Frontal cortex (tissue), 4 donors: Measurements from ENCODE around the gene GOLIM4. TPM values are rescaled to one million over a fixed set of nuclear protein-coding genes. Genes with fewer than 3 reads are reported as not detected.

ENCODE experiments used
- DNase-seq, 2 donors: peaks; one replicate each; pipeline ENCODE4 v3.0.0; 2012; ENCODE audit warnings: low spot score in 2 of 2
- FAIRE-seq: peaks from 2 replicates; lab custom pipeline; 2012; peaks lifted over from hg19 to GRCh38; lab: Jason Lieb, UNC
- total RNA-seq: library from RNA; depleted of rRNA; stranded (reverse); fragments of >200 nt; gene quantifications from one replicate; pipeline ENCODE4 v1.2.3, GENCODE V29; 2014
- donor health status: control.
- donor health status: control.
- donor health status: control.

The GOLIM4 gene
- total RNA-seq, 1 donor from 2014 or later, result 17.5 TPM

DNA sequence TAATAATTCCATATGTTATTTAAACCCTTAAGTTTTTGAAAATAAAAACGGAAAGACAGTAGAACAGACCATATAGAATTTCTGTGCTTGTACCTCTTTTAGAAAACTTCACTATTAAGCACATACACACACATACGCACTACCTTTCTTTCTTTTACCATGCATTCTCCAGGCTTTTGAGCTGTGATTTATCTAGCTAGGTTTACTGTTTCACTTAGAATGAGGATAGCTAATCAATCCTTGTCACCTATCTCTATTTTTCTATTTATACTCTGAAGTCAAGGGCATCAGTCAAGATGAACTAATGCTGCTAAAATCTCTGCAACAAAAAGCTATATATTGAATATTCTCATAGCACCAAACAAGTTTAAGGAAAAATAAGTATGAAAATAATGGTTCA, 43.2 kb downstream of the GOLIM4 start:
- no peak for FAIRE-seq
- DNase-seq, result no peak

DNA sequence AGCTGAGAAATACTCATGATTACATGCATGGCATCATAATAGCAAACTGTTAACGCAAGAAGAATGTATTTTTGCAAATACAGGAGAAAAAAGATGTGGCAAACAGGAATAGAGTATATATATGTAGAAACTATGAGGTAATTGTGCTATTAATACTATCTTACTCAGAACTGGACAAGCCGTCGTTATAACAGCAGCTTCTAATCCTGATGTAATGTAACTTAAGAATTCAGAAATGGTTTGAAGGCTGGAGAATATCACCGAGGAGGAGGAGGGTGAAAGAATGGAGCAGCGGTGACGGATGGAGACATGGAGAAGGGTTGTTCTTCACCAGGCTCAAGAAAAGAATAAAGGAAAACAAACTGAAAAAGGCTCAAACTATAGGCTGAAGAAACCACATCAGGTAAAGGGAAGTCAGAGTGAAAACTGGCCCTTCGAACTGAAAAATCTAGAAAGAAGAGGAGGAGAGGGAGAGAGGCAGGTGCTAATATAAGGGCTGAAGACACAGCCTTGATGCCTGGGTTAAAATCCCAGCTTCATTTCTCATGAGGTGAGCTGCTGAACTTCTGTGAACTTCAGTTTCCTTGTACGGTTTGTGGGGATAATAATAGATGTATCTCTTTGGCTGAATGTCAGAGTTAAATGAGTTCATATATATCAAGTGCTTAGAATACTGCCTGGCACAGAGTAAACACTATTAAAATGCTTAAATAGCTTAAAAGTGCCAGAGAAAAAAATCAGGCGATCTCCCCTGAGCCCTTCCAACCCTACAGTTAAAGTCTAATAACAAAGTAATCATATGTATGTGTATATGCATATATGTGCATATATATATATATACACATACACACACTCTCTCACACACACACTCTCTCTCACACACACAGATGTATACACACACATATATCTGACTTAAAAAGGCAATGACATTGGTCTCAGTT, 43.9 kb downstream of the GOLIM4 start:
- DNase-seq (no peak), FAIRE-seq (no peak)

DNA sequence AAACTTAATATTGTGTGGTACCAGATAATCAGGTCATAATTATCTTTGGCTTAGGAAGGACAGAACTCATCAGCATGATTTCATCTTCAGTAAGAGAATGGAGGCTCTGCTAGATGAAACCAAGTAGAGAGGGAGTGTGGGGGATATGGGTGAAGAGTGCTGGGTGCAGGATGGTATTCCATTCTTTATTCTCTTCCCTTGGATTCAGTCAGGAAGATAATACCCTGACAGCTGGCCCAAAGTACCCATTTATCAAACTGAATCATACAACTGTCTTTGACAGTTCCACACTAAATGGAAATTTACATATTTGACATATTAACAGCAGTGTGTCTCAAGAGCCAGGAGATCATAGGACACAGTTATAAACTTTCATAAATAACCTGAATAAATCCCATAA, 44.7 kb downstream of the GOLIM4 start:
- FAIRE-seq, result no peak
- DNase-seq, result no peak

DNA sequence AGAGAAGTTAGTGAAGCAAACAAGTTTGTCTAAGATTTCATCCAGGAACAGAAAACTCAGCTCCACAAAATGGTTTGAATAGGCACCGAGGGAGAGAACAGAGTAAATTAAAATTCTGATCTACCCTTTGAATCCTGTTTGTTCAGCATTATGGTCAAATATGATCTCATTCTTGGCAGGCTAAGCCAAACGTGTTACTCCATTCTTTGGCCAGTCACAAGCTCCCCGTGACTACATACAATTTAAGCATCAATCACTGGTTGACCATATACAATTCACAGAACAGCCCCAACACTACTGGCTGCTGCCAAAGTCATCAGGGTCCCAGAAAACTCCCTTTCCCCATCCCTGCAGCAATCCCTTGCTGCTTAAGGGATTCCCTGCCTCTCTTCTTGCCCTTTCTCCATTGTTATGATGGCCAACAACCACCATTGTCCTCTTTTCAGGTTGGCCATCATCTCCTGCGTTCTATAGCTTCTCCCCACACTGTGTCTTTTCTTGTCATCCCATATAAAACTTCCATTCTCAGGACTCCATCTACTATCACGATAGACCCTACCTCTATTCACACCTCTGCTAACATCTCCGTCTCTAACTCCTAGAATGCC, 46.3 kb downstream of the GOLIM4 start:
- FAIRE-seq (no peak), DNase-seq (no peak)

DNA sequence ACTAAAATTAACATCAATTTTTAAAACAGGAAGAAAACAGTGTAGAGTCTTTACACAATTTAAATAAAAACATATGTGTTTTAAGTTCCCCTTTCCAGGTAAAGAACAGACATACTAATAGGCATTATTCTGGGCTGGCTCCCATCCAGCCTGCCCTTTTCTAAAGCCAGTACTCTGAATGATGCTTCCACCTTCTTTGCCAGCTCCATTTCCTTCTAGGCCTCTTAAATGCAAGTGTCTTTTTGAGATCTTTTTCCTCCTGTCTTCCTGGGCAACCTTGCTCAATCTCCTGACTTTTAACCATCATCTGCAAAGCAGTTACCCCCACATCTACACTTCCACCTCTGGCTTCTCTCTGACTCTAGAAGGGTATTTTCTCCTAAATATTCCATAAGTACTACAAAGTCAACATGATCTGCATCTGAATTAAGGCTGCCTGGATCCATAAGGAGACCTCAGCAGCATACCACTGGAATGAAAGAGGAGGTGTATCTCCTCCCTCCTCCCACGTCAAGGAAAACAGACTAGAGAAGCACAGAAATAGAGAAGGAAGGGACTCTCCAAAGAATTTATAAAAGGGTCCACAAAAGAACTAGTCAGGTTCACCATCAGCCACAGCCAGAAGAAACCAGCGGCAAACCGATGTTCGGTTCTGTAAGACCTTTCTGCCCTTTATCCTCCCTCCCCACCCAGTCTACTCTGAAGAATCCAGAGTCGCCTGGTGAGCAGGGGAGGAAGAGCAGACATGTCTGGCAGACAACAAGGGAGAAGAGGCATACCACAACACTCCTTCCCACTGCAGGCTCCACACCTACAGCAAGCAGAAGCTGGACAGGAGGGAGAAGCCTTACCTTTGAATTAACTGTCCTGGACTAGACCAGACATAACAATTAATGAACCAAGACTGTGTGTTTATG, 47.1 kb downstream of the GOLIM4 start:
- FAIRE-seq (no peak), DNase-seq (no peak)

DNA sequence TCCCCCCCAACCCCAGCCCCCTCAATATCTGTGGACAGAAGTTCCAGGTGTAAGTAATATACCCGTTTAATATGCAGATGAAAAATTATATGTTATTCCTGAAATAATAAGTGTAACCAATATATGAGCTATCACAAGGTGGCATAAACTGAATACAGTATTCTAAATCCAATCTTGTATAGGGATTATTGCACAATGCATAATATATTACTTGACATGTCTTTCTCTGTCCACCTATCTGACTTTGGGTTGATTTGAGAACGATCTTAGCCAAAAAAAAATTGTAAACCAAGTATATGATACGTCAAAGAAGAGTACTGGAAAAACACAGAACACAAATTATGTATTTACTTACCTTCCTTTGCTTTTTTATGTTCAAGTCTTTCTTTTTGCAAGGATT, 47.8 kb downstream of the GOLIM4 start:
- DNase-seq (no peak), FAIRE-seq (no peak)

DNA sequence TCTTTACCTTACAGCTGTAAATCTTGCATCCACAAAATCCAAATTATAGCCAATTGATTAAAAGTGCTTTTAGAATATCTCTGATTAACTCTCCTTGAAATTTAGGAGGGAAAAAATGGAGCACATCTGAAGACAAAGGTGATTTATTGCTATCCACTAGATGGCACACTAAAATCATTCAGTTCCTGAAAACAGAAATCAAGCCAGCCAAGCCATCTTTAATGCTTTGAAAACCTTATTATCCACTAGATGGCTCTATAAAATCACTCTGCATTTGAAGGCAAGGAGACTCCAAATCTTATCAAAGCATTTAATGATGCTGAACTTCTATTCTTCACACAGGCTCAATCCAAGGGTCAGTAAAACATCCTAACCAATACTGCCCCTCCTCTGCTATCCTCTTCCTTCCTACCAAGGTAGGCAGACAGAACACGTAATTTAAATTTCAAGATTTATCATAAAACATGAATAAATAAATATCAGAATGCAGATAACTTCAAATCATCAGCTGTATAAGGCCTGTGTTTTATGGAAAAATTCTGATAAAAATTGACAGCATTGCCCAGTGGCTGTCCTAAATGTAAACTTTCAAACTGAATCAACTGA, 48.4 kb downstream of the GOLIM4 start:
- peak; percentile 24 to 46 for DNase-seq
- peak; percentile 98 for FAIRE-seq

DNA sequence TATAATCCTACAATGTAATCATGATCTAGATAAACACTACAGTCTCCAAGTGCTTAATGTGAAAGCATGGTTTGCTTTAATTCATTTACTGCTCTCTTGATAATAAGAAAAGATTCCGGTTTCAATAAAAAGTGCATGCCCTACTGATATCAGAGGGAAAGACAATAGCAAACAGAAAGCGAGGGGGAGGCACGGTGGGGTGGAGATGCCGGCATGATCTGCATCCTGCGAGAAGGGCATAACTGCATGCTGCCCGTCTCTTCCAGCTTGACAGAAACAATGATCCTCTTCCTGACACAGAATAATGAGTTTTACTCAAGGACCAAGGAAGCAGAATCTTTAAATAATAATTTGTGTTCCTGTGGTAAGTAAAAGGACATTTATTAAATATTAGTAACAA, 51.7 kb downstream of the GOLIM4 start:
- FAIRE-seq, result no peak
- no peak for DNase-seq

DNA sequence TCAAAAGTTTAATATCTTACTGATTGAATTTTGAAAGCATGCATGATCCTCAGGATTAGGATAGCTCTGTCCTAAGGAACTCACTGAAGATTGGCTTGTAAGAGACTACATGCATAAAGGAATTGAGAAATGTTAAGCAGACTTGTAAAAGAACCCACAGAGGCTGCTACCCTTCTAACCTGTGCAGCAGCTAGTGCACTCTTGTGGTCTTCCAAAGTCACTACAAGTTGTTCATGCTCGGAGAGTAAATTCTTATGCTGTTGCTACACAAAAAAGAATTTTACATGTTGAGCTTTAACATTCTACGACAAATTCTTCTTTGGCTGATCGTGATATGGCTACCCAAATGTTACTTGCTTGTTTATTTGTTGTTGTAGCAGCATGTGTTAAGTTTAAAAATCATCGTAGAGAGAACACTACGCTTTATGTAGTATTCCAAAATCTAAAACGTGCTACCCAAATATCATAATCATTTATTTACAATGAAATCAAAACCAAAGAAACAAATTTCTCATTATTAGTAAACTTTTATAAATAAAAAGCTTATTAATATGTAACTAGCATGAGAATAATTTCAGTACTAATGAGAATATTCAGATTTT, 55.0 kb downstream of the GOLIM4 start:
- FAIRE-seq (no peak), DNase-seq (peak in 1 of 2 donors; percentile 24)

DNA sequence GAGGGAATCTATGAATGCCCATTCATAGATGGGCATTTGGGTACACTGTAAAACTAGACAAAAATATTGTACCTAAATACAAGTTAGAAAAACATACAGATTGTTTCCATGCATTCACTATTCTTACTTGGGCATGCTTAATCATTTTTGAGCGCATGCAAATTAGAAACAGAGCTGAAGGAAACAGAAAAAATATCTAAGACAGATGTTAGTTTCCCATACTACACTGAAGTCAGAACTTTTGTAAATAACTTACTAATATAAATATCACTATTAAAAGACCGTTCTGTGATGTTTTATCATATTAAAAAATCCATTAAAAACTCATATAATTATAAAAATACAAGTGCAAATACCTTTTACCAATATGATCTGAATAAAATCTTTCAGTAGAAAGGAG, 58.7 kb downstream of the GOLIM4 start:
- DNase-seq (no peak), FAIRE-seq (no peak)

DNA sequence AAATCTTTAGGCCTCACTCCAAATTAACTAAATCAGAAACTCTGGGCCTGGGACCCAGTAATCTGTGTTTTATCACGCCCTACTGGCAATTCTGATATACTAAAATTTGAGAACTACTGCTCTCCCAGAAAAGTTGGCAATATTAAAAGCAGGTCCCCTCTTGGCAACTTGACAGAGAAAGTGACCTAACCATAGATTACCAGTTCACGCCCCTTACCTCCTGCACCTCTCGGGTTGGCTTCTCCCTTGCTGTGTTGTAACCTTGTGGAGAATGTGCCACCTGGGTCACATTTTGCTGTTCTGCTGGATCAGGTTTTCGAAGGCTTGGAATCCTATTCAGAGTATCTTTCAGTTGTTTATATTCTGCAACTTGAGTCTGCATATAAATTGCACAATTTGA, 59.1 kb downstream of the GOLIM4 start:
- FAIRE-seq (no peak), DNase-seq (no peak)

DNA sequence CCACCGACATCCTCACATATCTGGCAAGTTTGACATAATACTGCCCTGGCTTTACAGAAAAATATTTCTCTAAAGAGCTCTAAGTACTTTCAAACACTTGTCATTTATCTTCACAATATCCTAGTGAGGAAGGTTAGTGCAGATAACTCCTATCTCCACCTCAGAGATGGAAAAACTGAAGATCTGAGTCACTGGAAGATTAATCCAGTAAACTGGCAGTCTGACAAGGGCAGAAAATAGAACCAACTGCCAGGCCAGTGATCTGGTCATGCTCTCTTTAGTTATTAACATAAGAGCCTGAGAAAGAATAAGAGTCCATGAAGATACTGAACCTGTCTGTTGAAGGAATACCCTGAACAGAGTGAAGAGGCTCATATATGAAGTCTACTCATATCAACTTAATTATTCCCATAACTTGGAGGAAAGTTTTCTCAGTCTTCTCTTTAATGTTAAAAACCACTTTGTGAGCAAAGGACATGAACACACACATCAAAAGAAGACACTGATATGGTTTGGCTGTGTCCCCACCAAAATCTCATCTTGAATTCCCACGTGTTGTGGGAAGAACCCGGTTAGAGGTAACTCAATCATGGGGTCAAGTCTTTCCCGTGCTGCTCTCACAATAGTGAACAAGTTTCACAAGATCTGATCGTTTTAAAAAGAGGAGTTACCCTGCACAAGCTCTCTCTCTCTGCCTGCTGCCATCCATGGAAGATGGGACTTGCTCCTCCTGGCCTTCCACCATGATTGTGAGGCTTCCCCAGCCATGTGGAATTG, 61.4 kb downstream of the GOLIM4 start:
- DNase-seq, result no peak

DNA sequence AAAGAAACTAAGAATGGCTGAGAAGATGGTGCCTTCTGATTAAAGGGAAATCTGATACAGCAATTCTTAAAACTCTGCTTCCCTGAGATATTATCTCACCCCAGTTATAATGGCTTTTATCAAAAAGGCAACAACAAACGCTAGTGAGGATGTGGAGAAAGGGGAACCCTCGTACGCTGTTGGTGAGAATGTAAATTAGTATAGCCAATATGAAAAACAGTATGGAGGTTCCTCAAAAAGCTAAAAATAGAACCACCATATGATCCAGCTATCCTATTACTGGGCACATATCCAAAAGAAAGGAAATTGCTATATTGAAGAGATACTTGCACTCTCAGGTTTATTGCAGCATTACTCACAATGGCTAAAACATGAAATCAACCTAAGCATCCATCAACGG, 65.1 kb downstream of the GOLIM4 start:
- FAIRE-seq, result no peak

More for the DNA sequence above, 61.4 kb downstream of the GOLIM4 start:
- FAIRE-seq, result no peak

DNA sequence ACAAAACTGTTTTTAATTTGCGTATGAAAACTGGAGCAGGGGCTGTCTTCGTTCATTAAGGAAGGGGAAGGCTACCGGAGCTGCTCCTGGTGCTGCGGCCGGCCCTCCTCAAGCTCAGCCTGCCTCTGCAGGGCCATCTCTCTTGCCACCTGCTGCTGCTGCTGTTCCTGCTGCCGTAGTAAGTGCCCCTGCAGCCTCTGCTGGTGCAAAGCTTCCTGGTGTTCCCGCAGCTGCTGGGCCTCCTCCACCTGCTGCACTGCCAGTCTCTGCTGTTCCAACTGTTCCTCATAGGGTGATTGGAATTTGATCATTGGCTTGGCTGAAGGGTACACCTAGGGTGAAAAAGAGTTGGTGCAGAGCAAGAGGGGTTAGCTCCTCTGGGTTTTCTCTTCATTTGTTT, 66.0 kb downstream of the GOLIM4 start:
- DNase-seq (no peak), FAIRE-seq (no peak)

More for the DNA sequence above, 65.1 kb downstream of the GOLIM4 start:
- no peak for DNase-seq

DNA sequence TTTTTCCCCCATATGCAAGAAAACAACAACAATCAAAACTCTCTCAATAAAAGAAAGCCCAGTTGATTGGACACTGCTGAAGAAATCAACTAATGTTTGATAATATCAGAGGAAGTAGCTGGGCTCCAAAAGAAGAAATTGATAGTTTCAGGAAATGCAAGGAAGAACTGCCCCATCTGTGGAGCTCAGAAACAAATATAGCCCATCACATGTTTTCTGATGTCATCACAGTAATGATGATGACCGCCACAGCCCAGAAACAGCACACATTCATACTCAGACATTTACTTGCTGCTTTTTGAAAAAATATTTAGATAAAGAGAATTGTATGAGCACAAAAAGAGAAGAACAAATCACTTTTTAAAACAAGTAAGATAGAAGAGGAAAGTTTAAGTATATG, 67.6 kb downstream of the GOLIM4 start:
- no peak for DNase-seq
- FAIRE-seq, result no peak

DNA sequence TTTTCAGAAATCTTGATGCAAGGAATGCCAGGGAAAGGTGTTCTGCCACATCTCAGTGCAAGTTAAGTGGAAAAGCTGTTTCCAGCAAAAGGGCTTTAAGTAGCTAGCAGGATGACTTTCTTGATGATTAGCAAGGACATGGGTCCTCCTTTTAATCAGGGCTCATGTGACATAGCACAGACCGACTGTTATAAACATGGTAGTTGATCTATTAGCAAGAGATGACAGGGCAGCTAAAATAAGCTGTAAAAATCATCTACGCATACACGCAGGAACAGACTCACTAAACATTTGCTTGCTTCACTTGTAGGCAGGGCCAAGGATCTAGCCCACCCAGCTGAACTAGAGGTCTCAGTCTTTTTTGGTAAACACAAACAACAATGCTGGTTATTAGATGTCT, 69.0 kb downstream of the GOLIM4 start:
- no peak for DNase-seq
- FAIRE-seq, result no peak

DNA sequence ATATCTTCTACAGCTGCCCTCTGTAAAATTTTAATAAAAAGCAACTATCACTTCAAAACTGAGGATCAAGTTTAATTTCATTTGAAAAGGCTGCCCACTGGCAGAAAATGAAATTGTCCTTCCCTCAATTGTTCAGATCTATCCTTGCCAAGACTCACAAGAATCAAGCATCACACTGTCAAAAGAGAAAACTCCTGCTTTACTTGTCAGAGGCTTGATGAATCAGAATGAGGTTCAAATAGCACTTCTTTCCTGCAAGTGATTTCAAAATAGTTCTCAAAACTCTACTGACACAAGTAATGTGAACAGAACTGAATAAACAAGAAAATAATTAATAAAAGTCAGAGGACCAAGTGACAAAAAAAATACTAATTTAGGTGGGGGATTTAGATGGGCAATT, 70.6 kb downstream of the GOLIM4 start:
- FAIRE-seq (no peak), DNase-seq (no peak)

DNA sequence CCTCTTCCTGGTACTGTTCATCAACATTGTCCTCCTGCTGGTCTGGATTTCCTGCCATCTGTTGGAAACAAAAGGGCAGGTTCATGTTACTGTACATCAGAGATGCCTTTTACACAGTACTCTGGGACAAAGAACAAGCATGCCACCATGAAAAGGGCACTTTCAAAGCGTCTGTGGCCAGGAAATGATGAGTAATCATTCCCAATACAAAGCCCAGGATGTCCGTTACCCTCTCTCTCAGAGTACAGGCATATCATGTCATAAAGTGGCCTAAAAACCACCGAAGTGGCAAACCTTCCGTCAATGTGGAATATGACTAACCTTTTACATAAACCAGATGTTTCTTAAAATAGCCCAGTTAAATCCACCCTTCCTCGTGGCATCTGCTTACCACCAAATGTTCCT, 71.2 kb downstream of the GOLIM4 start:
- DNase-seq (no peak), FAIRE-seq (no peak)
